Activated gamma-delta T cell treated with Interleukin-2 at 50 U/mL for 16 hours (primary cell): ENCODE data around the gene TROAP.
"Not testable (repeated sequence)": the region's sequence is repeated elsewhere in the genome, so short reads cannot be mapped to it uniquely, and the experiment has no call there.

Experiments
- DNase-seq: peaks from one replicate; pipeline ENCODE4 v3.0.0-alpha.2; 2020

Gene TROAP, protein sequence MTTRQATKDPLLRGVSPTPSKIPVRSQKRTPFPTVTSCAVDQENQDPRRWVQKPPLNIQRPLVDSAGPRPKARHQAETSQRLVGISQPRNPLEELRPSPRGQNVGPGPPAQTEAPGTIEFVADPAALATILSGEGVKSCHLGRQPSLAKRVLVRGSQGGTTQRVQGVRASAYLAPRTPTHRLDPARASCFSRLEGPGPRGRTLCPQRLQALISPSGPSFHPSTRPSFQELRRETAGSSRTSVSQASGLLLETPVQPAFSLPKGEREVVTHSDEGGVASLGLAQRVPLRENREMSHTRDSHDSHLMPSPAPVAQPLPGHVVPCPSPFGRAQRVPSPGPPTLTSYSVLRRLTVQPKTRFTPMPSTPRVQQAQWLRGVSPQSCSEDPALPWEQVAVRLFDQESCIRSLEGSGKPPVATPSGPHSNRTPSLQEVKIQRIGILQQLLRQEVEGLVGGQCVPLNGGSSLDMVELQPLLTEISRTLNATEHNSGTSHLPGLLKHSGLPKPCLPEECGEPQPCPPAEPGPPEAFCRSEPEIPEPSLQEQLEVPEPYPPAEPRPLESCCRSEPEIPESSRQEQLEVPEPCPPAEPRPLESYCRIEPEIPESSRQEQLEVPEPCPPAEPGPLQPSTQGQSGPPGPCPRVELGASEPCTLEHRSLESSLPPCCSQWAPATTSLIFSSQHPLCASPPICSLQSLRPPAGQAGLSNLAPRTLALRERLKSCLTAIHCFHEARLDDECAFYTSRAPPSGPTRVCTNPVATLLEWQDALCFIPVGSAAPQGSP

DNA sequence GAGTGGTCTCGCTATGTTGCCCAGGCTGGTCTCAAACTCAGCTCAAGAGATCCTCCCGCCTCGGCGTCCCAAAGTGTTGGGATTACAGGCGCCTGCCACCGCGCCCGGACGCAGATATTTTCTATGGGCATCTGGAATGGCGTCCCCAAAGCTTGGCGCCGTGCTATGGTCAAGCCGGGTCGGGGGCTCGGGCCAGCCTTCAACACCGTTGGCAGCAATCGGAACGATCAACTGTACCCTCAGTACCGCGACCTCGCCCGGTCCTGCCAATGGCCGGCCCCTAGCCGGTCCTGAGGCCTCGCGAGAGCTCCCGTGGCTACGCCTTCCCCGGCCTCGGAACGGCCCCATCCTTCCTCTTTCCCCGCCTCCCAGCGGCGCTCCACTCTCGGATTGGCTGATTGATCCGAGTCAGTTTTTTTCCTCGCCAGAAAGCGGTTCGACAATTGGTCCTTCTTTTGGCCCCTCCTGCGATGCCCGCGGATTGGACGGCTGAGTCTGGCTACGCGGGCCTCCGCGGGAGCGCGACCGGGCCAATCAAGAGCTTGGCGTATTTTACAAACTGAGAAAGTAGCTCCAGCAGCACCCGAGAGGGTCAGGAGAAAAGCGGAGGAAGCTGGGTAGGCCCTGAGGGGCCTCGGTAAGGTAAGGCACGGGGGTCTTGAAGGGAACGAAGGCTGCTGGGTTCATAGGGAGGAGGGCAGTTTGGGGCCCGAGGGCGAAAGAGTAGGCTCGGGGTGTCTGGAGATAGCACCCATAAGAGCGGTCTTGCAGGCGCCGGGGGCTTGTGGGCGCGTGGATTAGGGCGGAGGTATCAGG is at the start of gene TROAP:
TROAP (plus strand) TSS at position 548 of the 816 bp plus-strand sequence. CDS start 354 bp downstream, outside the sequence.
- peak; percentile 96 for DNase-seq

DNA sequence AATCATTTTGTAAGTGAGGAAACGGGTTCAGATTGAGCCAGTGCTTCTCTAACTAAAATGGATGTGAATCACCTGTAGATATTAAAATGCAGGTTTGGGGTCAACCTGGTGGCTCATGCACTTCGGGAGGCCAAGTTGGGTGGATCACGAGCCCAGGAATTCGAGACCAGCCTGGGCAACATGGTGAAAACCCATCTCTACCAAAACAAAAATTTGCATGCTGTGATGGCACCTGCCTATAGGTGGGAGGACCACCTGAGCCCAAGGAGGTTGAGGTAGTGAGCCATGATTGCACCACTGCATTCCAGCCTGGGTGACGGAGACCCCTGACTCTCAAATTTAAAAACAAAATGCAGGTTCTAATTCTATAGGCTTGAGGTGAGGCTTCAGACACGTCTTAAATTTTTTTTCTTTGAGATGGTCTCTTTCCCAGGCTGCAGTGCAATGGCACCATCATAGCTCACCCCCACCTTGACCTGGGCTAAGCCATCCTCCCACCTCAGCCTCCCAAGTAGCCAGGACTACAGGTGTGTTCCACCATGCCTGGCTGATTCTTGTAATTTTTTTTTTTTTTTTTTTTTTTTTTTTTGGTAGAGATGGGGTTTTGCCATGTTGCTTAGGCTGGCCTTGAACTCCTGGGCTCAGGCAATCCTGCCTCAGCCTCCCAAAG is 49.2 kb upstream of the TROAP start:
- no peak for DNase-seq

- no peak for DNase-seq
Measured at GRCh38 chr12:49274396-49275069, 48.5 kb upstream of the TROAP start.

DNA sequence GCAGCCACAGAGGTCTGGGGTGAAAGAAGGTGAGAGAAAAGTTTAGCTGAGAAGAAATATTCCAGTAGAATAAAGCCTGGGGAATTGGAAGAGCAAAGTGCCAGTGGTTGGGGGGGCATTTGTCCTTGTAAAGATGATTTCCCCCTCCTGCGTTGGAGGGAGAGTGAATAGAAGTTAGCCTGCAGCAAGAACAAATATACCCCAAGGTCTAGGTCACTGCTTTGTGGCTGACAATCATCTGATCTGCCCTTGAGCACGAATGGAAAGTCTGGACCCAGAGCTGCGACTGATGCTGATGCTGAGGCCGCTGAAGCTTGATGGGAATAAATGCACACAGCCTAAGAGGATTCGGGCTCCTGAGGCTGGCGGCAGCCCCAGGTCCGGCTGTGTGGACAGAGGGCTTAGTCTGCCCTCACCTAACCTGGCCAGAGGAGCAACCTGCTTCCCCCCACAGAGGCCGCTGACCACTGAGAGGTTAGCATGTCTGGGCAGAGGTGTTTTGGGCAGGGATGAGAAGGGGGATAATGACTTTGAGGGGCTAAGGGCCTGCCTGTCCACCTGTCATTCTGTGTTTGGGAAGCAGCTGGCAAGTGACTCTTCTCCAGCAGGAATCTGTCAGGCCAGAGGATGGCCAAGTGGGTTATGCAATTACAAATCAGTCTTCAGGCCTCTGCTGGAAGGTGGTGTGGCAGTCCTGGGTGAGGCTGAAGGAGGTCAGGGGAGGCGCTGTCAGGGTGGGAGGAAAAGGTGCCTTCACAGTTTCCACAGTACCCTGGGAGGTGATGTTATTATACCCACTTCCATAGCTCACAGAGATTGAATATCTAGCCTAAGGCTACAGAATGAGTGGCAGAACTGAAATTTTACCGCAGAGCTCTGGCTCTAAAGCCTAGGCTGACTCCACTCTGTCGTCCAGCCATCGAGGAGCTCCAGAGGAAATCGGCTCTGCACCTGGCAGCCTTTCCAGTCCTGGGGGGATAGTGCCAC is 46.5 kb upstream of the TROAP start:
- DNase-seq, result no peak

DNA sequence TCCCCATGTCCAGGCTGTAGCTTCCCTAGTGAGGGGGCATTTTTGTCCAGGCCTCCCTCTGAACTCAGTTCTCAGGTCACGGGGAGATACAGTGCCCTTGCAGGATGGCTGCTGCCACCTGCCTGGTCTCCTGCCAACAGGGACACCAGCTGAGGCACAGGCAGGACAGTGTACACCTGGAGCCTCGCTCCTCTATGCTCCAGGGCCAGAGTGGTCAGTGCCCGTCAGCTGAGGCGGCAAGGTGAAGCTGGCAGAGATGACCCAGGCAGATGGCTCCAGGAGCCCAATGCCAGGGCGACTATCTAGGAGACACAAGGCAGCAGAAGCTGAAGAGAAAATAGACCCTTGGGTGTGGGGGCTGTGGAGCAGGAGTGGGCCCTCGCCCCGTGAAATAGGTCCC is 45.6 kb upstream of the TROAP start:
- DNase-seq, result no peak

GRCh38 chr12:49279706-49280159 is 43.3 kb upstream of the TROAP start:
- no peak for DNase-seq

- DNase-seq, result not testable (repeated sequence)
Measured at GRCh38 chr12:49280545-49280944, 42.5 kb upstream of the TROAP start.

DNA sequence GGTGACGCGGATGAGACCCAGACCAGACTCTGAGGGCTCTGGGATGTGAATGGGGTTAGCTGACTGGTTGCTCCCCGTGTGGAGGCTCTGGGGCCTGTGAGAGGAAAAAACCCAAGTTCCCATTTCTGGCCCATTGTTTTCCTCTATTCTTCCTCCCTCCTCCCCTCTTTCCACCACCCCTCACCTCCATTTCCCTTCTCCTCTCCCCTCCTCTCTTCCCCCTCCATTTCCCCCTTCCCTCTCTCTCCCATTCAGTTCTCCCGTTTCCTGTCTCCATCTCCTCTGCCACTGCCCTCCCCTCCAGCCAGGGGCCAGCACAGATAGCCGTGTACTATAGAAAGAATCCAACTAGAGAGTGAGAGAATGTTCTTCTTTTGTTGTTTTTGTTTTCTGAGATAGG is 40.8 kb upstream of the TROAP start:
- DNase-seq, result no peak

GRCh38 chr12:49282740-49283375 is 40.2 kb upstream of the TROAP start:
- not testable (repeated sequence) for DNase-seq

- no peak for DNase-seq
Measured at GRCh38 chr12:49283541-49284429, 39.3 kb upstream of the TROAP start.

DNA sequence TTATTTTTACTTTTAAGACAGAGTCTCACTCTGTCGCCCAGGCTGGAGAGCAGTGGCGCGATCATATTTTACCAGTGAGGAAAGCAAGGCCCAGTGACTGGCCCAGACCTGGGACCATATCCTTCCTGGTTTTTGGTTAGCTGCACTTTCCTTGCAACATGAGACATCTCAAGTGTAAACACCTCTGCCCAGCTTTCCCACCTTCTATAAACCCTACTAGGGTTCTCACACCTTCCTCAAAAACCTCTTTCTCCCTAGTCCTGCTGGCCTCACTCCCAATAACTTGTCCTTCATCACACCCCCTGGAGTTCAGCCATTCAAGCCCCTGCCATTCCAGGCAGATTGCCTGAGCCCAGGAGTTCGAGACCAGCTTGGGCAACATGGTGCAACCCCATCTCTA is 38.4 kb upstream of the TROAP start:
- no peak for DNase-seq

DNA sequence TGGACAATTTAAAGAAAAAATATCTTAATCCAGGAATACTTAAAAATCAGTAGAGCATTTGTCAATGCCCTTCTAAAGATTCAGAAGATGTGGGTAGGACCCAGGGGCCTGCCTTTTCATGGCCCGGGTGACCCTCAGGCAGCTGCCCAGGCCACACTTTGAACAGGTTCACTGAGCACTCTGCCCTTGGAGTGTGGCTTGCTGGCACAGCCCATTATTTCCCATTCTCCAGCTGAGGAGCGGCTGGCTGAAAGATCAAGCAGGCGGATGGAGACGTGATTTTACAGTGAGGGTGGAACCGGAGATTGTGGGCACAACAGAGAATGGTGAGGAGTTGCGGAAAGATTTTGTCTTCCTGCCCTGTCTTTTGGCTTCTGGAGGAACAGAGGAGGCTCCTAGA is 35.2 kb upstream of the TROAP start:
- no peak for DNase-seq

- peak; percentile 67 for DNase-seq
Measured at GRCh38 chr12:49288412-49288853, 34.6 kb upstream of the TROAP start.

DNA sequence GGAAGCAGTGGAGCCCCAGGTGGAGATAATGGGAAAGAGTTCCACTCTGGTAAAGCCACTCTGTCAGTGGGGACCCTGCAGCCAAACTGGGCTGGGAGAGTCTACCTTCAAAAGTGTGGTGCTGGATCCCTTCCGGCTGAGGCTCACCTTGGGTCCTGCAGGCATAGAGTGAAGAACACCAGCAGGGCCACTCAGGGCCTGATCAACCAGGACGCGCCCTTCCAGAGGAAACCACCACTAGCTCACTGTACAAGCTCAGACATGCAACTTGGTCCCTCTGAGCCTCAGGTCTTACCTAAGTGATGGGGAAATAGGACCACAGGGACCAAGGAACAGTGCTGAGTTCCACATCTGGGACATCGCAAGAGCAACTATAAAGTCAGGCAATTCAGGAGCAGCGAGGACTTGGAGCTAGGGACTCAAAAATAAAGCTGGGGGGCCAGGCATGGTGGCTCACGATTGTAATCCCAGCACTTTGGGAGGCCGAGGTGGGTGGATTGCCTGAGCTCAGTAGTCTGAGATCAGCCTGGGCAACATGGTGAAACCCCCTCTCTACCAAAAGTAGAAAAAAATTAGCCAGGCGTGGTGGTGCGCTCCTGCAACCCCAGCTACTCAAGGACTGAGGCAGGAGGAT is 34.0 kb upstream of the TROAP start:
- DNase-seq, result no peak

- no peak for DNase-seq
Measured at GRCh38 chr12:49292729-49293055, 30.4 kb upstream of the TROAP start.

- DNase-seq, result no peak
Measured at GRCh38 chr12:49293056-49293956, 29.7 kb upstream of the TROAP start.

DNA sequence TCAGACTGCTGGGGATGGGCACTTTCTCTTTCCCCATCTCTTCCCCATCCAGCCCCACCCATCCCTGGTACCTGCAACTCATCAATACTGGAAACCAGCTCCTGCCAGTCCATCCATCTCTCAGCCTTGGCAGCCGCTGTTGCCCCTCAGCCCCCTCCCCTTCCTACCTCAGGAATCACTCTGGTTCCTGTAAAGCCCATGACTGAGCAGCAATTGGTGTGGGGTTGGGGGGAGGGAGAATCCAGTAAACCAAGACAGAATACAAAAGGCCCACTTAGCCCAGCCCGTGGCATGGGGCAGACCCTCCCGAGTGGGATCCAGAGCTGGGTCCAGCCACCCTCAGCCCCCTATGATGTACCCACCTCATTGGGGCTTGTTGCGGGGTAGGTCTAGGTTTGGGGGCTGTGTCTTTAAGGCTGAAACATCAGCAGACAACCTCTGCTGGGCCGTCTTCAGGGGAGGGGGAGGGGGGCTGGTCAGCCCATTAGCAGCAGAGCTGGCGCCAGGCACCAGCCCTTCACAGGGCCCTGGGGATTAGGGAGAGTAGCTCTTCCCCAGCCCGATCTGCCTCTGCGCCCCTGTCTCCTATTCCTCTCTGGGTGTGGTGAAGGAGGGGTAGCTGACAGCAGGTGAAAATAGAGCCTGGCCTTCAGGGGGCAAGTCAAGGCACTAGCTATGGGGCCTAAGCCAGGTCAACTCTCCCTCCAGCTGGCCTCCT is 28.8 kb upstream of the TROAP start:
- DNase-seq, result no peak
